PFSK-1 (cell line): ENCODE results near the gene ANKRD60.

Experiments used
- FOXP2 ChIP-seq: optimal IDR thresholded peaks from 2 replicates; pipeline ENCODE3; 2011; ENCODE audit warnings: borderline replicate concordance, control low read depth, inconsistent platforms; ENCODE audit not compliant: insufficient read depth; ENCODE audit errors: extremely low read length, extremely low read depth
- POLR2AphosphoS5 ChIP-seq: IDR thresholded peaks from 2 replicates; pipeline ENCODE4 v1.6.1; 2012; ENCODE audit warnings: low read depth, mild to moderate bottlenecking, control low read depth, low read length, moderate library complexity
- REST ChIP-seq, 2 experiments: IDR thresholded peaks; 2 replicates each; pipeline versions ENCODE4 v1.6.1 to v1.8.0; 2011 to 2012; ENCODE audit warnings: low read depth in 2 of 2, low read length in 2 of 2, control low read depth in 1 of 2, inconsistent platforms in 1 of 2, mild to moderate bottlenecking in 1 of 2, moderate library complexity in 1 of 2; ENCODE audit not compliant: insufficient read depth in 1 of 2
- SIN3A ChIP-seq: IDR thresholded peaks from 2 replicates; pipeline ENCODE4 v1.6.1; 2012; ENCODE audit warnings: mild to moderate bottlenecking, low read length, moderate library complexity, borderline replicate concordance; ENCODE audit not compliant: insufficient read depth
- TAF1 ChIP-seq: IDR thresholded peaks from 2 replicates; pipeline ENCODE4 v1.6.1; 2012; ENCODE audit warnings: low read length, control low read depth, borderline replicate concordance; ENCODE audit not compliant: insufficient read depth

Gene ANKRD60

GRCh38 chr20:58245181-58245891, 16.9 kb upstream of the ANKRD60 start:
- TF ChIP-seq SIN3A, result no peak
- no peak for TF ChIP-seq FOXP2

GRCh38 chr20:58244517-58245030, 16.1 kb upstream of the ANKRD60 start:
- TF ChIP-seq POLR2AphosphoS5, result no peak

- no peak for TF ChIP-seq TAF1
- no peak for TF ChIP-seq FOXP2
- no peak for TF ChIP-seq REST (IDR thresholded peaks at IDR 0.05; ENCODE audit: insufficient read depth in 1 of 2, low read depth in 2 of 2, low read length in 2 of 2)
- TF ChIP-seq POLR2AphosphoS5, result no peak
- TF ChIP-seq SIN3A, result no peak
Measured at GRCh38 chr20:58243653-58244410, 15.4 kb upstream of the ANKRD60 start.

- TF ChIP-seq SIN3A, result no peak
- TF ChIP-seq TAF1, result no peak
- no peak for TF ChIP-seq POLR2AphosphoS5
- no peak for TF ChIP-seq FOXP2
- TF ChIP-seq REST (IDR thresholded peaks at IDR 0.05; ENCODE audit: insufficient read depth in 1 of 2, low read depth in 2 of 2, low read length in 2 of 2), result no peak
Measured at GRCh38 chr20:58242824-58243223, 14.4 kb upstream of the ANKRD60 start.

GRCh38 chr20:58241766-58242465, 13.5 kb upstream of the ANKRD60 start:
- TF ChIP-seq SIN3A (no peak), FOXP2 (no peak), REST (IDR thresholded peaks at IDR 0.05; ENCODE audit: insufficient read depth in 1 of 2, low read depth in 2 of 2, low read length in 2 of 2) (no peak; a peak in 1 of 4 replicates), TAF1 (no peak), POLR2AphosphoS5 (no peak)

GRCh38 chr20:58240471-58240870, 12.0 kb upstream of the ANKRD60 start:
- TF ChIP-seq POLR2AphosphoS5, result no peak
- no peak for TF ChIP-seq FOXP2
- TF ChIP-seq REST (IDR thresholded peaks at IDR 0.05; ENCODE audit: insufficient read depth in 1 of 2, low read depth in 2 of 2, low read length in 2 of 2), result no peak
- TF ChIP-seq TAF1, result no peak
- TF ChIP-seq SIN3A, result no peak
